Activated CD8-positive, alpha-beta memory T cell treated with anti-CD3 and anti-CD28 coated beads, Interleukin-2, amount 50 U/mL, for 4 hours (primary cell): ENCODE data around the gene RPN2.
"Not testable (repeated sequence)": the region's sequence is repeated elsewhere in the genome, so short reads cannot be mapped to it uniquely, and the experiment has no call there.

ENCODE experiments used
- DNase-seq: peaks from one replicate; pipeline ENCODE4 v3.0.0-alpha.2; 2020

RPN2 gene

GRCh38 chr20:37178839-37179682, at the start of gene RPN2, which contains the start of gene MROH8:
TSS of gene RPN2 (plus strand) at chr20:37179330. CDS start at chr20:37179357, 27 bp downstream.
TSS of gene MROH8 (minus strand) at chr20:37179548.
- peak; percentile 94 for DNase-seq

GRCh38 chr20:37131486-37131885, 47.6 kb upstream of the RPN2 start:
- DNase-seq = no peak

- DNase-seq = no peak
Observed at GRCh38 chr20:37133952-37134351, 45.2 kb upstream of the RPN2 start.

GRCh38 chr20:37137547-37137946, 41.6 kb upstream of the RPN2 start:
- no peak for DNase-seq

- no peak for DNase-seq
Observed at GRCh38 chr20:37142708-37143107, 36.4 kb upstream of the RPN2 start.

- no peak for DNase-seq
Observed at GRCh38 chr20:37144856-37145404, 34.2 kb upstream of the RPN2 start.

GRCh38 chr20:37147250-37147649, 31.9 kb upstream of the RPN2 start:
- DNase-seq = no peak

GRCh38 chr20:37150864-37151263, 28.3 kb upstream of the RPN2 start:
- not testable (repeated sequence) for DNase-seq

GRCh38 chr20:37151529-37151928, 27.6 kb upstream of the RPN2 start:
- no peak for DNase-seq

GRCh38 chr20:37152284-37152683, 26.8 kb upstream of the RPN2 start:
- no peak for DNase-seq

GRCh38 chr20:37154684-37155298, 24.3 kb upstream of the RPN2 start:
- no peak for DNase-seq

- no peak for DNase-seq
Observed at GRCh38 chr20:37155987-37156386, 23.1 kb upstream of the RPN2 start.

GRCh38 chr20:37158248-37158647, 20.9 kb upstream of the RPN2 start:
- DNase-seq = no peak

GRCh38 chr20:37160683-37161082, 18.4 kb upstream of the RPN2 start:
- no peak for DNase-seq

GRCh38 chr20:37161830-37162549, 17.1 kb upstream of the RPN2 start:
- DNase-seq = no peak

GRCh38 chr20:37162646-37163045, 16.5 kb upstream of the RPN2 start:
- no peak for DNase-seq

GRCh38 chr20:37163832-37164554, 15.1 kb upstream of the RPN2 start:
- no peak for DNase-seq

GRCh38 chr20:37165031-37165430, 14.1 kb upstream of the RPN2 start:
- no peak for DNase-seq

- DNase-seq = no peak
Observed at GRCh38 chr20:37166867-37167266, 12.3 kb upstream of the RPN2 start.

- DNase-seq = no peak
Observed at GRCh38 chr20:37172836-37173235, 6.3 kb upstream of the RPN2 start.

GRCh38 chr20:37179683-37180524, 774 bp downstream of the RPN2 start:
- DNase-seq = no peak

- no peak for DNase-seq
Observed at GRCh38 chr20:37185686-37186085, 6.6 kb downstream of the RPN2 start.
